Forelimb muscle (tissue), 1 donor: ENCODE data around the gene ST6GAL1. TPM values are rescaled to one million over a fixed set of nuclear protein-coding genes. Genes with fewer than 3 reads are reported as not detected.
"Not testable (repeated sequence)": the region's sequence is repeated elsewhere in the genome, so short reads cannot be mapped to it uniquely, and the experiment has no call there.

Experiments
- DNase-seq: peaks from one replicate; pipeline ENCODE4 v3.0.0-alpha.2; 2013; ENCODE audit warnings: low read depth
- polyA plus RNA-seq: library from polyadenylated mRNA; unstranded; fragments of 120-200 nt; gene quantifications from one replicate; pipeline ENCODE4 v1.2.1, GENCODE V29; 2013; ENCODE audit not compliant: insufficient read length

ST6GAL1 gene
- polyA plus RNA-seq, 1 donor, result 11.9 TPM

GRCh38 chr3:187020376-187020775 lies 90.0 kb downstream of the ST6GAL1 start:
- DNase-seq, result no peak

GRCh38 chr3:187021748-187022402 lies 91.5 kb downstream of the ST6GAL1 start:
- DNase-seq, result no peak

- no peak for DNase-seq
These were observed 92.2 kb downstream of the ST6GAL1 start for GRCh38 chr3:187022403-187023029.

- not testable (repeated sequence) for DNase-seq
These were observed 93.0 kb downstream of the ST6GAL1 start for GRCh38 chr3:187023340-187023739.

GRCh38 chr3:187024536-187025226 lies 94.4 kb downstream of the ST6GAL1 start:
- DNase-seq, result no peak

GRCh38 chr3:187025254-187025655 lies 94.9 kb downstream of the ST6GAL1 start:
- no peak for DNase-seq

GRCh38 chr3:187025656-187026316 lies 95.5 kb downstream of the ST6GAL1 start:
- DNase-seq, result no peak

- DNase-seq, result no peak
These were observed 96.0 kb downstream of the ST6GAL1 start for GRCh38 chr3:187026317-187026670.

- no peak for DNase-seq
These were observed 97.4 kb downstream of the ST6GAL1 start for GRCh38 chr3:187027531-187028278.

GRCh38 chr3:187031934-187032333 lies 101.6 kb downstream of the ST6GAL1 start:
- no peak for DNase-seq

GRCh38 chr3:187036394-187036793 lies 106.1 kb downstream of the ST6GAL1 start:
- no peak for DNase-seq

- no peak for DNase-seq
These were observed 108.9 kb downstream of the ST6GAL1 start for GRCh38 chr3:187039100-187039722.

- DNase-seq, result no peak
These were observed 109.5 kb downstream of the ST6GAL1 start for GRCh38 chr3:187039723-187040414.

GRCh38 chr3:187040516-187041361 lies 110.4 kb downstream of the ST6GAL1 start:
- no peak for DNase-seq

- DNase-seq, result no peak
These were observed 111.3 kb downstream of the ST6GAL1 start for GRCh38 chr3:187041362-187042307.

GRCh38 chr3:187042346-187042745 lies 112.0 kb downstream of the ST6GAL1 start:
- no peak for DNase-seq

- DNase-seq, result no peak
These were observed 112.6 kb downstream of the ST6GAL1 start for GRCh38 chr3:187042874-187043458.

- DNase-seq, result no peak
These were observed 113.9 kb downstream of the ST6GAL1 start for GRCh38 chr3:187044206-187044605.
